ENCODE results near the gene TRAF3IP3. TPM values are rescaled to one million over a fixed set of nuclear protein-coding genes. Genes with fewer than 3 reads are reported as not detected.

Gene TRAF3IP3
- total and polyA plus RNA-seq, 2 of the 13 experiments (the other 11 are each of a cell fraction or from before 2014, with no cell fraction given): not detected

DNA sequence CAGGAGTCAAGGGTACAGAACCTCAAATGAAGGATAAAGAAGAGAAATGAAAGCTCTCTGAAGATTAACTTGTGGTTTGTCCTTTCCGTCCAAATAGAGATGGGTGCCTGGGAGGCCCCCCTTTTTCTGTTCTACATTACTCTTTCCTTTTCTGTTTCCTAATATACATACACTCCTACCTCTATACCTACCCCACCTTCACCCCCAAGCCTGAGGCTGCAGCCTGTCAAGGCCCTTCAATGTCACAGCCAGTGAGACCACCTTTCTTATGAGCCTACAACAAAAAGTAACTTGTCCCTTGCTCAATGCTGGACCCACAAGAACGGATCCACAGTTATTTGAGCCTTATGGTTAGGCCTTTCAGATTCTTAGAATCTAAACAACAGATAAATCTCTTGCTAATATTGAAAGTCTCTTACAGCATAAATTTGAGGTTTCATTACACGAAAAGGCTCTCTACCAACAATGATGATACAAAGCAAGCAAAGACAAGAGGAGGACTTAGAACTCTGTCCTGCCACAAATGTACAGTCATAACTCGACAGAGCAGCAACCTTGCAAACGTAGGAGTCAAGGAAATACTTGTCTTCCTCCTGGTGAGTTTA is 4.1 kb upstream of the TRAF3IP3 start (continued):
- TF ChIP-seq, protein P1, sequence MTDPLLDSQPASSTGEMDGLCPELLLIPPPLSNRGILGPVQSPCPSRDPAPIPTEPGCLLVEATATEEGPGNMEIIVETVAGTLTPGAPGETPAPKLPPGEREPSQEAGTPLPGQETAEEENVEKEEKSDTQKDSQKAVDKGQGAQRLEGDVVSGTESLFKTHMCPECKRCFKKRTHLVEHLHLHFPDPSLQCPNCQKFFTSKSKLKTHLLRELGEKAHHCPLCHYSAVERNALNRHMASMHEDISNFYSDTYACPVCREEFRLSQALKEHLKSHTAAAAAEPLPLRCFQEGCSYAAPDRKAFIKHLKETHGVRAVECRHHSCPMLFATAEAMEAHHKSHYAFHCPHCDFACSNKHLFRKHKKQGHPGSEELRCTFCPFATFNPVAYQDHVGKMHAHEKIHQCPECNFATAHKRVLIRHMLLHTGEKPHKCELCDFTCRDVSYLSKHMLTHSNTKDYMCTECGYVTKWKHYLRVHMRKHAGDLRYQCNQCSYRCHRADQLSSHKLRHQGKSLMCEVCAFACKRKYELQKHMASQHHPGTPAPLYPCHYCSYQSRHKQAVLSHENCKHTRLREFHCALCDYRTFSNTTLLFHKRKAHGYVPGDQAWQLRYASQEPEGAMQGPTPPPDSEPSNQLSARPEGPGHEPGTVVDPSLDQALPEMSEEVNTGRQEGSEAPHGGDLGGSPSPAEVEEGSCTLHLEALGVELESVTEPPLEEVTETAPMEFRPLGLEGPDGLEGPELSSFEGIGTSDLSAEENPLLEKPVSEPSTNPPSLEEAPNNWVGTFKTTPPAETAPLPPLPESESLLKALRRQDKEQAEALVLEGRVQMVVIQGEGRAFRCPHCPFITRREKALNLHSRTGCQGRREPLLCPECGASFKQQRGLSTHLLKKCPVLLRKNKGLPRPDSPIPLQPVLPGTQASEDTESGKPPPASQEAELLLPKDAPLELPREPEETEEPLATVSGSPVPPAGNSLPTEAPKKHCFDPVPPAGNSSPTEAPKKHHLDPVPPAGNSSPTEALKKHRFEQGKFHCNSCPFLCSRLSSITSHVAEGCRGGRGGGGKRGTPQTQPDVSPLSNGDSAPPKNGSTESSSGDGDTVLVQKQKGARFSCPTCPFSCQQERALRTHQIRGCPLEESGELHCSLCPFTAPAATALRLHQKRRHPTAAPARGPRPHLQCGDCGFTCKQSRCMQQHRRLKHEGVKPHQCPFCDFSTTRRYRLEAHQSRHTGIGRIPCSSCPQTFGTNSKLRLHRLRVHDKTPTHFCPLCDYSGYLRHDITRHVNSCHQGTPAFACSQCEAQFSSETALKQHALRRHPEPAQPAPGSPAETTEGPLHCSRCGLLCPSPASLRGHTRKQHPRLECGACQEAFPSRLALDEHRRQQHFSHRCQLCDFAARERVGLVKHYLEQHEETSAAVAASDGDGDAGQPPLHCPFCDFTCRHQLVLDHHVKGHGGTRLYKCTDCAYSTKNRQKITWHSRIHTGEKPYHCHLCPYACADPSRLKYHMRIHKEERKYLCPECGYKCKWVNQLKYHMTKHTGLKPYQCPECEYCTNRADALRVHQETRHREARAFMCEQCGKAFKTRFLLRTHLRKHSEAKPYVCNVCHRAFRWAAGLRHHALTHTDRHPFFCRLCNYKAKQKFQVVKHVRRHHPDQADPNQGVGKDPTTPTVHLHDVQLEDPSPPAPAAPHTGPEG (CRISPR knock-in tag; IDR thresholded peaks at IDR 0.05): no peak

GRCh38 chr1:209752890-209753289 is 3.0 kb upstream of the TRAF3IP3 start:
- Histone ChIP-seq H3K27me3 (ENCODE audit: control insufficient read depth in 1 of 2, insufficient read depth in 2 of 2, low read length in 2 of 2) (no peaks in the 10 kb centered on the region; a peak in 1 of 5 replicates), H4K20me1 (ENCODE audit: insufficient read depth, low read length) (no peaks in the 10 kb centered on the region), H3K27ac (ENCODE audit: extremely low read length, insufficient read depth, low read length) (no peak overlapping the region), H3K36me3 (replicated peaks in 1 of 2; ENCODE audit: control insufficient read depth in 1 of 2, insufficient read depth in 2 of 2, low read length in 2 of 2) (no peaks in the 10 kb centered on the region), H3K79me2 (ENCODE audit: insufficient read depth, low read length) (no peaks in the 10 kb centered on the region), H3K4me2 (ENCODE audit: low read depth, low read length) (no peak overlapping the region), H3K4me3 (replicated peaks in 1 of 3; ENCODE audit: insufficient read depth in 1 of 3, low read depth in 2 of 3, low read length in 3 of 3) (no peak overlapping the region), H3K4me1 (ENCODE audit: insufficient read depth, low read length) (peaks cover 5% of the 10 kb centered on the region), H3K9ac (ENCODE audit: insufficient read depth, low read depth, low read length) (no peak overlapping the region), H3K9me3 (ENCODE audit: low read length) (no peaks in the 10 kb centered on the region), H2AFZ (ENCODE audit: low read length) (no peak overlapping the region)
- FAIRE-seq (no peak), ATAC-seq (no peak), DNase-seq (ENCODE audit: low spot score) (no peak)
- POLR2A ChIA-PET: no interaction called here
- in situ Hi-C loops (cut with HindIII; ENCODE audit: extremely low pct_ligation_motif_present, low pct_unique_long_range_greater_than_20kb): no loop called here
- no TSS peak for BruUV-seq (replicated peaks)
- CTCF ChIA-PET (ENCODE audit: low intra/inter-chr PET ratio, low total read pairs): no interaction called here
- TF ChIP-seq GRHL1 (CRISPR knock-in tag; conservative IDR thresholded peaks at IDR 0.05) (no peak), NFIC (IDR thresholded peaks at IDR 0.05; ENCODE audit: low read length) (no peak), DDIT3 (CRISPR knock-in tag; IDR thresholded peaks at IDR 0.05) (no peak)
- WGBS (ENCODE audit: low lambda C conversion rate): 15% methylated on average over 3 of the region's 3 CpGs
- intact Hi-C loops (cut with micrococcal nuclease; ENCODE audit: unreplicated experiment): no loop called here

Data from HepG2 (cell line).